MV-4-11 (cell line): Measurements from ENCODE around the gene TBX4.
"Not testable (repeated sequence)": the region's sequence is repeated elsewhere in the genome, so short reads cannot be mapped to it uniquely, and the experiment has no call there.

Source experiments
- DNase-seq: peaks from one replicate; lab custom pipeline; 2025; lab: John Stamatoyannopoulos, UW

TBX4 gene

DNA sequence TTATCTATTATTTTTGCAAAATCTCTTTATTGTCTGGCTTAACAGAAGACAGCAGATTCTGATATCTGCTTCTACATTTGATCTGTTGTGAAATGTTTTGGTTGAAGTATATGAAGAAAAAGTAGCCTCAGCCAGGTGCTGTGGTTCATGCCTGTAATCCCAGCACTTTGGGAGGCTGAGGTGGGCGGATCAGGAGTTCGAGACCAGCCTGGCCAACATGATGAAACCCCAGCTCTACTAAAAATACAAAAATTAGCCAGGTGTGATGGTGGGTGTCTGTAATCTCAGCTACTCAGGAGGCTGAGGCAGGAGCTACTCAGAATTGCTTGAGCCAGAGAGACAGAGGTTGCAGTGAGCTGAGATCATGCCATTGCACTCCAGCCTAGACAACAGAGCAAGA, 75.2 kb downstream of the TBX4 start:
- DNase-seq = not testable (repeated sequence)

DNA sequence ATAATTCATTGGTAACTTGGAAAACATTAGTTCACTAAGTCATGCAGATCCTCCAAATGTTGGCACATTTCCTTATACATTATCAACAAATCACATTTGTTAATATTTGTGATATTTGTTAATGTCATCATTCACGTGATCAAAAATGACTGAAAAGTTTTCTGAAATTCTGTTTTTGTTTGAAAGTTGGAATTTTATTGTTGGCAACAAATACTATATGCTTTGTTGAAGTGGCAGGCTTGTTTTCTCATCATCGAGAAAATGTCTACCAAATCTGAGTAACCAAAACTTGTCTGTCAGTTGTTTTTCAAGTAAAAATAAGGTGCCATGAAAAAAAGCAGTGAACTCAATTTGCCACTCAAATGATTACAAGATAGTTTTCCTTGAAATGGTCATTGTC, 75.9 kb downstream of the TBX4 start:
- DNase-seq = no peak

DNA sequence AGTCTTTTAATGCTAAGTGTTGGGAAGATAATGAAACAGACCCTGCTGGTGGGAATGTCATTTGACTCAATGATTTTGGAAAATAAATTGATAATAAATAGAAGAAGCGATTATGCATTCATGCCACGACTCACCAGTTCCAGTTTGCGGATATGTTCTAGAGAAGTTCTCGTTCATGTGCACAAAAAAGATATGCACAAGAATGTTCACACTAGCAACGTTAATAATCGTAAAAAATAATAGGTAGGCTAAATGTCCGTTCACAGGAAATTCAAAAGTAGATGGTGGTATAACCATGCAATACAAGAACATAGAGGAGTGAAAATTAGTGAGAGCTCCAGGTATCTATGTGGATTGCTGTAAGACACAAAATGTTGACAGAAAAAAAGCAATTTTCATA, 79.0 kb downstream of the TBX4 start:
- no peak for DNase-seq

DNA sequence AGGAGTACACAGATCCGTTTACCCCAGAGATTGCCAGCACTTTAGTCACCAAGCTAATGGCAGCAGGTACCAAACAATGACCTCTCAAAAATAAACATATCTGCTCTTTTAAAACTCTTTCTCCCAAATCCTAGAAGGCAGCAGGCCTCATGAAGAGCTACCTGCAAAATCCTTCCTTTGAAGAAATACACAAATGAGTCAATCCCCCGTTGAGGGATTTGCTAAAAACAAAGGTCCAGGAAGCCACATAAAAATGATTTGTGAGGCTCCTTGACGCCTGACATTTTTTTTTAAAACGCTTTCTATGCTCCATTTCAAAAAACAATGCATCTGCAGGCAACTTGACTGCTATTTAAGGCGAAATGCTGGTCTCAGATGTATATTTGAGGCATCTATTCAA, 80.6 kb downstream of the TBX4 start:
- no peak for DNase-seq

DNA sequence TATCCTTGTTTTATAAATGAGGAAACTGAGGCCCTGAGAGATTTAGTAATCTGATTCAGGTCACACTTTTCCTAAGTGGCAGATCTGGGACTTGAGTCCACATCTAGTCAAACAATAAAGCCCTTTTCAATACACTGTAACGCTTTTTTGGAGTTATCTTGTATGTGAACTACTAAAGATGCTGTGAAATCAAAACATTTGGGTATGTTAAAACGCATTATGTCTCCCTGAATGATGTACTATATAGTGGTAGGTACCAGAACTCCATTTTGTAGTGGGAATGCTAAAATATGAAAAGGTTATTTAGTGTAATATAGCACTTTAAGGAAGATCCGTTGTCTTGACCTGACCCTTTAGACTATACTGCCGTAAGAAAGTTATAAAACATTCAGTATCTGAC, 81.6 kb downstream of the TBX4 start:
- DNase-seq = no peak

DNA sequence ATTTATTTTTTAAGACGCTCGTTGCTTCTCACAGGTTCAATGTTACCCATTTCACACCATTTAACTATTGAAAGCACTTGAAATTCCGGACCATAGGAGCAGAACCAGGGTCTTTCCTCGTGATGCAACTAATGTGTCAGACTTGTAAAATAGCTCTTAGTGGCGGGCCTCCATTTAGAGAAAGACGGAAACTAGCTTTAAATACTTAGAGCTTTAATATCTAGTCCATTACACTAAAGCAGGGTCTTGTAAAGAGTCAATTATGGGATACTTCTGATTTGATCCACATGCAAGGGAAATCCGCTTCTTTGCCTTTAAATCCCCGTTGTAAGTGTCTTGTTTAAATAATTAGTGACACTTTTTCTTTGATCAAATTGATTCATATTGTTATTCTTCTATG, 82.2 kb downstream of the TBX4 start:
- DNase-seq = no peak
